ENCODE measurements around the gene SNAP25.
A peak's percentile ranks its signal among the peaks of the same experiment; 100 is the strongest.

The SNAP25 gene

GRCh38 chr20:10218536-10219451 lies at the start of gene SNAP25:
SNAP25 (plus strand) TSS chr20:10218830; CDS start chr20:10275492, 56,662 bp downstream.
- DNase-seq (ENCODE audit: low read depth in 2 of 2): peak in 1 of 2 donors; percentile 1

GRCh38 chr20:10169752-10170151 lies 48.9 kb upstream of the SNAP25 start:
- no peak for DNase-seq (ENCODE audit: low read depth in 2 of 2)

GRCh38 chr20:10170261-10170660 lies 48.4 kb upstream of the SNAP25 start:
- DNase-seq (ENCODE audit: low read depth in 2 of 2): no peak

GRCh38 chr20:10171864-10172751 lies 46.5 kb upstream of the SNAP25 start:
- DNase-seq (ENCODE audit: low read depth in 2 of 2): no peak

- DNase-seq (ENCODE audit: low read depth in 2 of 2): no peak
Observed at GRCh38 chr20:10172998-10173655, 45.5 kb upstream of the SNAP25 start.

GRCh38 chr20:10174400-10174799 lies 44.2 kb upstream of the SNAP25 start:
- no peak for DNase-seq (ENCODE audit: low read depth in 2 of 2)

GRCh38 chr20:10177326-10177725 lies 41.3 kb upstream of the SNAP25 start:
- DNase-seq (ENCODE audit: low read depth in 2 of 2): no peak

- DNase-seq (ENCODE audit: low read depth in 2 of 2): no peak
Observed at GRCh38 chr20:10178091-10178490, 40.5 kb upstream of the SNAP25 start.

- no peak for DNase-seq (ENCODE audit: low read depth in 2 of 2)
Observed at GRCh38 chr20:10178727-10179313, 39.8 kb upstream of the SNAP25 start.

- DNase-seq (ENCODE audit: low read depth in 2 of 2): no peak
Observed at GRCh38 chr20:10179574-10180298, 38.9 kb upstream of the SNAP25 start.

GRCh38 chr20:10180651-10181235 lies 37.9 kb upstream of the SNAP25 start:
- DNase-seq (ENCODE audit: low read depth in 2 of 2): no peak

- DNase-seq (ENCODE audit: low read depth in 2 of 2): no peak
Observed at GRCh38 chr20:10185741-10186558, 32.7 kb upstream of the SNAP25 start.

- DNase-seq (ENCODE audit: low read depth in 2 of 2): no peak
Observed at GRCh38 chr20:10190456-10190855, 28.2 kb upstream of the SNAP25 start.

- DNase-seq (ENCODE audit: low read depth in 2 of 2): no peak
Observed at GRCh38 chr20:10192171-10192570, 26.5 kb upstream of the SNAP25 start.

- no peak for DNase-seq (ENCODE audit: low read depth in 2 of 2)
Observed at GRCh38 chr20:10194166-10194565, 24.5 kb upstream of the SNAP25 start.

- no peak for DNase-seq (ENCODE audit: low read depth in 2 of 2)
Observed at GRCh38 chr20:10200330-10200729, 18.3 kb upstream of the SNAP25 start.

- no peak for DNase-seq (ENCODE audit: low read depth in 2 of 2)
Observed at GRCh38 chr20:10201321-10201870, 17.2 kb upstream of the SNAP25 start.

- DNase-seq (ENCODE audit: low read depth in 2 of 2): no peak
Observed at GRCh38 chr20:10209091-10209490, 9.5 kb upstream of the SNAP25 start.

- DNase-seq (ENCODE audit: low read depth in 2 of 2): no peak
Observed at GRCh38 chr20:10213526-10213925, 5.1 kb upstream of the SNAP25 start.

Measured in stimulated activated CD8-positive, alpha-beta memory T cell treated with anti-CD3 and anti-CD28 coated beads, Interleukin-2, amount 100 ng/mL, for 1 hour (primary cell).